Measurements from ENCODE around the gene ASPSCR1. TPM values are rescaled to one million over a fixed set of nuclear protein-coding genes. Genes with fewer than 3 reads are reported as not detected.

The ASPSCR1 gene
- total RNA-seq, 4 donors from 2014 or later = 11.7 to 24.4 (median 18.6) TPM

- TF ChIP-seq CTCF (IDR thresholded peaks at IDR 0.05) = no peak
- Histone ChIP-seq H3K9me3 (no peaks in the 10 kb centered on the region), H3K36me3 (peaks cover 0 to 34% of the 10 kb centered on the region in 2 donors), H3K4me1 (peaks cover 0 to 26% (median 5%) of the 10 kb centered on the region in 3 donors), H3K4me3 (no peak overlapping the region), H3K27me3 (no peaks in the 10 kb centered on the region), H3K27ac (no peak overlapping the region)
- no peak for ATAC-seq
- WGBS, 2 donors (ENCODE audit: low coverage in 1 of 2) = 89 to 100% methylated on average over 1 to 3 of the region's 15 CpGs
Measured at GRCh38 chr17:82009413-82009812, 32.0 kb downstream of the ASPSCR1 start.

- Histone ChIP-seq H3K27me3 (no peaks in the 10 kb centered on the region), H3K36me3 (peaks cover 0 to 34% of the 10 kb centered on the region in 2 donors), H3K9me3 (no peaks in the 10 kb centered on the region), H3K4me1 (peaks cover 0 to 12% (median 3%) of the 10 kb centered on the region in 3 donors), H3K27ac (no peak overlapping the region), H3K4me3 (no peak overlapping the region)
- no peak for ATAC-seq
- TF ChIP-seq CTCF (IDR thresholded peaks at IDR 0.05) (no peak), EP300 (IDR thresholded peaks at IDR 0.05) (no peak), POLR2AphosphoS5 (IDR thresholded peaks at IDR 0.05) (no peak), POLR2A (IDR thresholded peaks at IDR 0.05) (no peak)
- whole genome bisulfite sequencing, 2 donors (ENCODE audit: low coverage in 1 of 2) = 100% methylated on average over 2 of the region's 39 CpGs; no CpG with 5 or more reads in 1 of the 2 donors
Measured at GRCh38 chr17:82010575-82011525, 33.4 kb downstream of the ASPSCR1 start.

GRCh38 chr17:82011617-82012187, 34.3 kb downstream of the ASPSCR1 start:
- Histone ChIP-seq H3K27ac (no peak overlapping the region), H3K4me3 (no peak overlapping the region), H3K9me3 (no peaks in the 10 kb centered on the region), H3K36me3 (peaks cover 0 to 34% of the 10 kb centered on the region in 2 donors), H3K4me1 (peaks cover 0 to 4% (median under 1%) of the 10 kb centered on the region in 3 donors), H3K27me3 (no peaks in the 10 kb centered on the region)
- TF ChIP-seq POLR2A (IDR thresholded peaks at IDR 0.05) (no peak), EP300 (IDR thresholded peaks at IDR 0.05) (no peak)
- no CpG with 5 or more reads among the region's 19 CpGs for WGBS, 2 donors (ENCODE audit: low coverage in 1 of 2)
- no peak for ATAC-seq

- no peak for ATAC-seq
- Histone ChIP-seq H3K27me3 (no peaks in the 10 kb centered on the region), H3K4me1 (no peaks in the 10 kb centered on the region), H3K4me3 (no peak overlapping the region), H3K36me3 (peaks cover 0 to 40% of the 10 kb centered on the region in 2 donors), H3K9me3 (no peaks in the 10 kb centered on the region), H3K27ac (peak overlapping the region in 1 of 4 donors; percentile 48)
- WGBS, 2 donors (ENCODE audit: low coverage in 1 of 2) = no CpG with 5 or more reads among the region's 20 CpGs
- TF ChIP-seq POLR2AphosphoS5 (IDR thresholded peaks at IDR 0.05) (no peak), CTCF (IDR thresholded peaks at IDR 0.05) (no peak), EP300 (IDR thresholded peaks at IDR 0.05) (no peak), POLR2A (IDR thresholded peaks at IDR 0.05) (no peak)
Measured at GRCh38 chr17:82012261-82012639, 34.8 kb downstream of the ASPSCR1 start.

GRCh38 chr17:82012640-82013295, 35.3 kb downstream of the ASPSCR1 start:
- no peak for ATAC-seq
- no peak overlapping the region for H3K4me3 ChIP-seq

More at GRCh38 chr17:82012640-82013295, 35.3 kb downstream of the ASPSCR1 start:
- WGBS, 2 donors (ENCODE audit: low coverage in 1 of 2) = no CpG with 5 or more reads among the region's 19 CpGs
- Histone ChIP-seq H3K27me3 (no peaks in the 10 kb centered on the region), H3K27ac (peak overlapping the region in 1 of 4 donors; percentile 48), H3K4me1 (no peaks in the 10 kb centered on the region), H3K36me3 (peaks cover 0 to 45% of the 10 kb centered on the region in 2 donors), H3K9me3 (no peaks in the 10 kb centered on the region)
- TF ChIP-seq CTCF (IDR thresholded peaks at IDR 0.05) = no peak
- no peak for TF ChIP-seq EP300 (IDR thresholded peaks at IDR 0.05)
- TF ChIP-seq POLR2A (IDR thresholded peaks at IDR 0.05) = no peak
- no peak for TF ChIP-seq POLR2AphosphoS5 (IDR thresholded peaks at IDR 0.05)

Data from gastroesophageal sphincter (tissue), 4 donors.